K562 (cell line): ENCODE results near the gene POLR2M. TPM values are rescaled to one million over a fixed set of nuclear protein-coding genes. Genes with fewer than 3 reads are reported as not detected.

Experiments
- ARHGAP35 ChIP-seq: fragments of 450-650 bp; IDR thresholded peaks from 2 replicates; pipeline ENCODE4 v1.6.1; 2018; ENCODE audit not compliant: partially characterized antibody
- ATF6 ChIP-seq: sonication (generic); formaldehyde crosslinking; IDR thresholded peaks from 2 replicates; pipeline ENCODE4 v1.4.0; 2020; ENCODE audit warnings: mild to moderate bottlenecking, missing genetic modification reagents
- BDP1 ChIP-seq: IDR thresholded peaks from 3 replicates; pipeline ENCODE4 v1.6.1; 2011; ENCODE audit not compliant: insufficient read length, insufficient read depth
- BMI1 ChIP-seq: fragments of 150-350 bp; IDR thresholded peaks from 2 replicates; pipeline ENCODE4 v1.6.1; 2014; ENCODE audit warnings: low read length
- CBFA2T3 ChIP-seq: fragments of 450-650 bp; IDR thresholded peaks from 2 replicates; pipeline ENCODE4 v1.6.1; 2017
- DNMT1 ChIP-seq: fragments of 450-650 bp; IDR thresholded peaks from 2 replicates; pipeline ENCODE4 v1.6.1; 2016; ENCODE audit warnings: antibody characterized with exemption, mild to moderate bottlenecking
- HDAC6 ChIP-seq: IDR thresholded peaks from 2 replicates; pipeline ENCODE4 v1.6.1; 2012; ENCODE audit warnings: low read depth, mild to moderate bottlenecking, control low read depth, inconsistent platforms, low read length, moderate library complexity
- KAT8 ChIP-seq: fragments of 450-650 bp; IDR thresholded peaks from 2 replicates; pipeline ENCODE4 v1.6.1; 2016; ENCODE audit warnings: low read depth, mild to moderate bottlenecking
- MXD1 ChIP-seq: fragments of 250-450 bp; sonication (Bioruptor Pico); IDR thresholded peaks from 2 replicates; pipeline ENCODE4 v1.8.0; 2021; ENCODE audit warnings: borderline replicate concordance, mild to moderate bottlenecking, moderate library complexity; ENCODE audit not compliant: poor library complexity, severe bottlenecking
- NR3C1 ChIP-seq: sonication (generic); formaldehyde crosslinking; IDR thresholded peaks from 2 replicates; pipeline ENCODE4 v1.8.1; 2022; ENCODE audit warnings: missing genetic modification reagents
- OTX1 ChIP-seq: fragments of 450-650 bp; formaldehyde crosslinking; IDR thresholded peaks from 2 replicates; pipeline ENCODE4 v1.4.0; 2022; ENCODE audit warnings: mild to moderate bottlenecking
- RBM17 ChIP-seq: fragments of 200-400 bp; formaldehyde crosslinking; IDR thresholded peaks from 2 replicates; pipeline ENCODE4 v1.6.1; 2017; ENCODE audit warnings: low read depth, mild to moderate bottlenecking, low read length, borderline replicate concordance
- SMARCA5 ChIP-seq: fragments of 450-650 bp; IDR thresholded peaks from 2 replicates; pipeline ENCODE4 v1.6.1; 2016
- SNRNP70 ChIP-seq: fragments of 200-400 bp; formaldehyde crosslinking; optimal IDR thresholded peaks from 2 replicates; pipeline ENCODE3; 2017; ENCODE audit warnings: low read depth, low read length
- TAF1 ChIP-seq: IDR thresholded peaks from 2 replicates; pipeline ENCODE4 v1.6.1; 2011; ENCODE audit warnings: mild to moderate bottlenecking, low read length, moderate library complexity; ENCODE audit not compliant: insufficient read depth, control insufficient read depth, severe bottlenecking; ENCODE audit errors: extremely low read depth
- TAF7 ChIP-seq: fragments of 450-650 bp; IDR thresholded peaks from 2 replicates; pipeline ENCODE4 v1.6.1; 2016; ENCODE audit warnings: missing genetic modification characterization, missing compliant biosample characterization
- THRA ChIP-seq: fragments of 450-650 bp; IDR thresholded peaks from 2 replicates; pipeline ENCODE4 v1.6.1; 2017; ENCODE audit warnings: mild to moderate bottlenecking, moderate library complexity
- YY1 ChIP-seq, 3 experiments: IDR thresholded peaks; 2 replicates each; pipeline ENCODE4 v1.6.1; 2011; ENCODE audit warnings: low read length in 2 of 3, mild to moderate bottlenecking in 2 of 3, moderate library complexity in 2 of 3, borderline replicate concordance in 1 of 3, control low read depth in 1 of 3, low read depth in 1 of 3; ENCODE audit not compliant: insufficient read depth in 3 of 3, insufficient replicate concordance in 2 of 3, control insufficient read depth in 1 of 3, insufficient read length in 1 of 3; ENCODE audit errors: extremely low read depth in 1 of 3
- ZFP91 ChIP-seq: sonication (generic); formaldehyde crosslinking; IDR thresholded peaks from 2 replicates; pipeline ENCODE4 v1.8.0; 2022; ENCODE audit warnings: mild to moderate bottlenecking, missing genetic modification reagents
- ZFX ChIP-seq: sonication (generic); formaldehyde crosslinking; IDR thresholded peaks from 2 replicates; pipeline ENCODE4 v1.8.0; 2022; ENCODE audit warnings: mild to moderate bottlenecking, missing genetic modification reagents, moderate library complexity
- ZNF274 ChIP-seq: IDR thresholded peaks from 2 replicates; pipeline ENCODE4 v1.6.1; 2011; ENCODE audit warnings: low read depth, mild to moderate bottlenecking, low read length, moderate library complexity, borderline replicate concordance
- ZNF586 ChIP-seq: fragments of 450-650 bp; formaldehyde crosslinking; conservative IDR thresholded peaks from 2 replicates; pipeline ENCODE4 v1.4.0; 2020; ENCODE audit warnings: mild to moderate bottlenecking, moderate library complexity
- ZNF79 ChIP-seq: fragments of 250-450 bp; sonication (Bioruptor Pico); IDR thresholded peaks from 2 replicates; pipeline ENCODE4 v1.4.0; 2020; ENCODE audit warnings: low read depth, mild to moderate bottlenecking, moderate library complexity
- ZSCAN32 ChIP-seq: fragments of 450-650 bp; formaldehyde crosslinking; IDR thresholded peaks from 2 replicates; pipeline ENCODE4 v1.4.0; 2020; ENCODE audit warnings: mild to moderate bottlenecking, moderate library complexity
- polyA plus RNA-seq, 8 experiments: library from polyadenylated mRNA; depleted of rRNA in 4 of 8; stranded (reverse) in 5 of 8; unstranded in 3 of 8; fragments of >200 nt; fragmentation: Nextera tagmentation in 2 of 8; fragmentation: Illumina TruSeq in 1 of 8; extraction: Ambion mirVana in 2 of 8; extraction: Trizol in 1 of 8; gene quantifications; 2 replicates each; pipeline versions ENCODE4 v1.2.1 to v1.2.3, GENCODE V29; 2011 to 2014; ENCODE audit warnings: inconsistent platforms in 1 of 8, missing spikeins in 1 of 8
- total RNA-seq, 7 experiments: library from RNA; depleted of rRNA in 6 of 7; stranded (reverse); fragments of >200 nt in 6 of 7; fragmentation: Illumina TruSeq in 2 of 7; extraction: Trizol in 2 of 7; gene quantifications; 2 replicates each; pipeline versions ENCODE4 v1.2.1 to v1.2.3, GENCODE V29; 2011 to 2021; ENCODE audit warnings: low replicate concordance in 1 of 7

Gene POLR2M
- total and polyA plus RNA-seq, 9 of the 15 experiments (the other 6 are each of a cell fraction or from before 2014, with no cell fraction given), result 9.2 to 1,050 (median 43.0) TPM

- TF ChIP-seq ZNF79 (CRISPR knock-in tag) (no peak), TAF7 (tag) (peak; percentile 62; the same call in 1 of the 2 replicates), DNMT1 (no peak), YY1 (IDR thresholded peaks at IDR 0.05; ENCODE audit: borderline replicate concordance in 1 of 3, control insufficient read depth in 1 of 3, extremely low read depth in 1 of 3, insufficient read depth in 3 of 3, insufficient read length in 1 of 3, insufficient replicate concordance in 2 of 3, low read depth in 1 of 3, low read length in 2 of 3) (peak; percentile 78 to 98 (median 95)), ZFP91 (CRISPR knock-in tag) (no peak), MXD1 (CRISPR knock-in tag) (peak; percentile 56), ATF6 (CRISPR knock-in tag) (0 out of 2 replicates have a peak, but pooled peaks have one; percentile 32), ZSCAN32 (no peak), BMI1 (no peak), TAF1 (peak; percentile 86), CBFA2T3 (no peak), RBM17 (no peak), ARHGAP35 (no peak), OTX1 (CRISPR knock-in tag) (no peak), BDP1 (no peak), ZNF586 (CRISPR knock-in tag) (no peak), HDAC6 (no peak), ZNF274 (no peak), ZFX (peak; percentile 81), SNRNP70 (no peak), KAT8 (no peak), NR3C1 (CRISPR knock-in tag) (no peak), SMARCA5 (no peak), THRA (no peak)
Measured at GRCh38 chr15:57706405-57707209, at the start of gene POLR2M (continued).
